HG02623 (cell line): ENCODE results near the gene BIRC5.
"Not testable (repeated sequence)": the region's sequence is repeated elsewhere in the genome, so short reads cannot be mapped to it uniquely, and the experiment has no call there.

Source experiments
- ATAC-seq: cut with Tn5 transposase; IDR thresholded peaks from one replicate; pipeline ENCODE4 v1.9.1; 2021; ENCODE audit warnings: moderate library complexity; ENCODE audit not compliant: unreplicated experiment

The BIRC5 gene

GRCh38 chr17:78224231-78225087 lies 10.4 kb downstream of the BIRC5 start:
- no peak for ATAC-seq

DNA sequence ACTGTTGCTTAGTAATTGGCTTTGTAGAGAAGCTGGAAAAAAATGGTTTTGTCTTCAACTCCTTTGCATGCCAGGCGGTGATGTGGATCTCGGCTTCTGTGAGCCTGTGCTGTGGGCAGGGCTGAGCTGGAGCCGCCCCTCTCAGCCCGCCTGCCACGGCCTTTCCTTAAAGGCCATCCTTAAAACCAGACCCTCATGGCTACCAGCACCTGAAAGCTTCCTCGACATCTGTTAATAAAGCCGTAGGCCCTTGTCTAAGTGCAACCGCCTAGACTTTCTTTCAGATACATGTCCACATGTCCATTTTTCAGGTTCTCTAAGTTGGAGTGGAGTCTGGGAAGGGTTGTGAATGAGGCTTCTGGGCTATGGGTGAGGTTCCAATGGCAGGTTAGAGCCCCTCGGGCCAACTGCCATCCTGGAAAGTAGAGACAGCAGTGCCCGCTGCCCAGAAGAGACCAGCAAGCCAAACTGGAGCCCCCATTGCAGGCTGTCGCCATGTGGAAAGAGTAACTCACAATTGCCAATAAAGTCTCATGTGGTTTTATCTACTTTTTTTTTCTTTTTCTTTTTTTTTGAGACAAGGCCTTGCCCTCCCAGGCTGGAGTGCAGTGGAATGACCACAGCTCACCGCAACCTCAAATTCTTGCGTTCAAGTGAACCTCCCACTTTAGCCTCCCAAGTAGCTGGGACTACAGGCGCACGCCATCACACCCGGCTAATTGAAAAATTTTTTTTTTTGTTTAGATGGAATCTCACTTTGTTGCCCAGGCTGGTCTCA lies 11.2 kb downstream of the BIRC5 start:
- ATAC-seq: no peak

DNA sequence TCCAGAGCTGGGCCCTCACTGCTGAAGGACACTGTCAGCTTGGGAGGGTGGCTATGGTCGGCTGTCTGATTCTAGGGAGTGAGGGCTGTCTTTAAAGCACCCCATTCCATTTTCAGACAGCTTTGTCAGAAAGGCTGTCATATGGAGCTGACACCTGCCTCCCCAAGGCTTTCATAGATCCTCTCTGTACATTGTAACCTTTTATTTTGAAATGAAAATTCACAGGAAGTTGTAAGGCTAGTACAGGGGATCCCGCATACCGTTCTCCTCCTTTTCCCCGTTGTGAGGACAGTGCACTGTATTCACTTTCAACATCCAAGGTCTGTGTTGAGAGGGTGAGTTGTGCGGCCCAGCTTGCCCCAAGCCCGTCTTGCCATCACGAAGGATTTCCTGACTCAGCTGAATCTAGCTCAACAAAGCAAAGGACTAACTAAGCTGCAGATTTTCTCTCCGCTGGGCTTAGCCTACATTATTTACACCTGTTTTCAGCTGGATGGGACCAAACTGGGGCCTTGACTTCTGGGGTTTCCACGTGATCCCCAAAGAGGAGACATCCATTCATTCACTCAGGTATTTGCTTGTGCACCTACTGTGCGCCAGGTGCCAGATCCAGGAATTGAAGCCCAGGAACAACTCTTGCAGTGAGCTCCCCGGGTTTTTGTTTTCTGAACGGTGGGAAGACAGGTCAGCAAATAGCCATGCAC lies 12.2 kb downstream of the BIRC5 start:
- no peak for ATAC-seq

DNA sequence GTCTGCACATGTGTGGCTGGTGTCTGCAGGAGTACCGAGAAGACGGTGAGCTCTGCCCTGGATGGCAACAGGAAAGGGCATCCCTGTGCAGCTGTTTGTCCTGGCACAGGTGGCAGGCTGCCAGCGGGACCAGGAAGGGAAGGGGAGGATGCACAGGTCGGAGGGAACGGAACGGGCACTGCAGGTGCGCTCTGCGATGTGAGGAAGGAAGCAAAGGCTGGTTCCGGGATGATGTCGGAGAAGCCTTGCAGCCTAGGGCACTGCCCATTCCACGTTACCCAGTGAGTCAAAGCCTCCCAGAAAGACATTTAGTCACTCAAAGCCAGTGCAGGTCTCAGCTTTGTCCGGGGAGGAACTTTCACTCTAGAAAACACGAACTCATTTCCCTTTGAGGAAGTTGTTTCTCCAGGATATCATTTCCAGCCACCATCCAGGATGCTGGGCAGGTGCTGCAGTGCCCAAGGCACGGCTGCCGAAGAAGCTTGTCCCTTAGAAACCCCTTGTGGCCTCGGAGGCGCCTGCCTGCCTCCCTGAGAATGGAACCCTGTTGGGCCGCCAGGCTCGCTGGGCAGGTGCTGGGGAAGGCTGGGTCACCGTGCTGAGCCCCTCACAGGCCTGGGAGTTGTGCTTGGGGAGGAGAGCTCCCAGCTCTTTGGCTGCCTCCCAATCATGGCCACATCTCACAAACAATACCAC lies 12.9 kb downstream of the BIRC5 start:
- no peak for ATAC-seq

- no peak for ATAC-seq
Measured at GRCh38 chr17:78227455-78227916, 13.4 kb downstream of the BIRC5 start.

DNA sequence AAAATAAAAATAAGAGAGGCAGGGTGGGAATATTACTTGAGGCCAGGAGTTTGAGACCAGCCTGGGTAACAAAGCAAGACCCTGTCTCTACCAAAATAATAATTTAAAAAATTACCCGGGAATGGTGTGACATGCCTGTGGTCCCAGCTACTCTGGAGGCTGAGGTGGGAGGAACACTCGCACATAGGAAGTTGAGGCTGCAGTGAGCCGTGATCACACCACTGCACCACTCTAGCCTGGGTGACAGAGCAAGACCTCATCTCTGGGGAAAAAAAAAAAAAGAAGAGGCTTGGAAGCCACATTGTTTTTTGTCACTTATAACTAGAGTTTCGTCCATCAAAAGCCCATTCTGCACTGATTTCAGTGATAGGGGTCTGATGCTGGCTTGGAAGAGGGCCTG lies 14.1 kb downstream of the BIRC5 start:
- no peak for ATAC-seq

- no peak for ATAC-seq
Measured at GRCh38 chr17:78230252-78230962, 16.4 kb downstream of the BIRC5 start.

DNA sequence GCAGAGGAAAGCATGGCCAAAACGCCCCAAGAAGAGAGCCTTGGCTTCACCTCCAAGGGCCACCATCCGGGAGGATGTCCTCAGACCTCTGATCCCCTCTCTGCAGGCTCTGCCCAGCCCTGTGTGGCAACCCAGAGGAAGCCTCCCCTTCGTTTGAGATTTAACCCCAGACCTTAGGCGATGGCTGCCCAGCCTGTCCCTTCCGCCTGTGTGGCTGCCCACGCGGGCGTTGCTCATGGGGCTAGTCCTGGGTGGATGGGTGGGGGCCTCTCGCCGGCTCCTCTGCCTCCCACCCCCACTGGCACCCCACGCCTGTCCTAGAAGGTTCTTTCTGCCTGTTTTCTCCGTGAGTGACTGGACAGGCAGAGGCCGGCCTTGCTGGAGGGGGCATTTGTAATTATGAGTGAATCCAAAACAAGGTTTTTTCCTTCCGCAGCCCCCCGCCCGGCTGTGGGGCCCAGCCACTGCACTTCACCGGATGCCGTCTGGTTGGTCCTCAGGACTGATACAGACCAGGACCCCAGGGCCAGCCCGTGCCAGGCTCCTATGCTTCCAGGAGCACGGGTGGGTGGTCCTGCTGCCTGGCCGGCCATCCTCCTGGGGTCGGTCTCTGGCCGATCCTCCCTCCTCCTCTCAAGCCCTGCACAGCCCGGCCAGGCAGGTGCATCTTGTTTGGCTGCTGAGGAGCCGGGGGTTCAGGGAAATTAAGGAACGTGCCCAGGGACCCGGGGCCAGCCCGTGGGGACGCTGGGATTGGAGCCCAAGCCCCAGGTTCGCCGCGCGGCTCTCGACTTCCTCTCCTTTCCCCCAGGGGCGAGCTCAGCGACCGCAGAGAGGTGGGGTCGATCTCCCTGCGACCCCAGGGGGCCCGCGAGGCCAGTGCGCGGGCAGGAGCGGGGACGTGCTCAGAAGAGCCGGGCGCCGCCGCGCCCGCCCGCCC lies 17.2 kb downstream of the BIRC5 start, which contains the start of gene TMEM235:
TSS of gene TMEM235 (plus strand) at position 636 of the 940 bp plus-strand sequence. CDS start 393 bp downstream, outside the sequence.
- no peak for ATAC-seq

GRCh38 chr17:78231991-78232858 lies 18.2 kb downstream of the BIRC5 start:
- no peak for ATAC-seq

DNA sequence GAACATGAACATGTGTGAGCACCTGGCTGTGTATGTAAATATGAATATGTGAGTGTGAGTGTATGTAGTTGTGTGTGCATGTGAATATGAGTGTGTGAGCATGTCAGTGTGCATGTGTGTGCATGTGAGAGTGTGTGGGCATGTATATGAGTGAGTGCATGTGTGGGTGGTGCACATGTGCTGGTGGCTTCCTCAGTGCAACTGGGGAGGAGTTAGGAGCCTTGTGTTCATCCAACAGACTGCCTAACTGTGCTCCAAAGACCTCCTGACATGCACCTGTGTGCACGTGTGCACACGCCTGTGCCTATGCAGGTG lies 18.8 kb downstream of the BIRC5 start:
- no peak for ATAC-seq

DNA sequence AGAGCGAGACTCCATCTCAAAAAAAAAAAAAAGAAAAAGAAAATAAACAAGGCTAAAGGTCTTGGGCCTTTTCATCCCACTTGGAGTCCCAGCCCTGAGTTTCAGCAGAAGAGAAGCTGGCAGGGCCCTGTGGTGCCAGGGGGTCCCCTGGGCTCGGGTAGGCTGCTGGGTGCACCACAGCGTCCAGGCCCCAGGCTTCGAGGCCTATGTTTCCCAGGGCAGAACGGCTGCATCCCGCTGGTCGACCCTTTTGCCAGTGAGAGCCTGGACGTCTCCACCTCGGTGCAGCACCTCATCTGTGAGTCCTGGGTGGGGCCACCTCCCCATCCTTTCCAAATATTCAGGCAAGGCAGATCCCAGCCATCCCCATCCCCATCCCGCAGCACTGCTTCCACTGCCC lies 19.6 kb downstream of the BIRC5 start:
- no peak for ATAC-seq

- ATAC-seq: no peak
Measured at GRCh38 chr17:78234261-78234865, 20.3 kb downstream of the BIRC5 start.

DNA sequence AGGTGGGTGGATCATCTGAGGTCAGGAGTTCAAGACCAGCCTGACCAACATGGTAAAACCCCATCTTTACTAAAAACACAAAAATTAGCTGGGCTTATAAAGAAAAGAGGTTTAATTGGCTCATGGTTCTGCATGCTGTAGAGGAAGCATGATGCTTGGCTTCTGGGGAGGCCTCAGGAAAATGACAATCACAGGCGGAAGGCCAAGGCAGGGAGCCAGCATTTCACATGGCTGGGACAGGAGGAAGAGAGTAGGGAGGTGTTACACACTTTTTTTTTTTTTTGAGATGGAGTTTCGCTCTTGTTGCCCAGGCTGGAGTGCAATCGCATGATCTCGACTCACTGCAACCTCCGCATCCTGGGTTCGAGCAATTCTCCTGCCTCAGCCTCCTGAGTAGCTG lies 21.0 kb downstream of the BIRC5 start:
- ATAC-seq: not testable (repeated sequence)

DNA sequence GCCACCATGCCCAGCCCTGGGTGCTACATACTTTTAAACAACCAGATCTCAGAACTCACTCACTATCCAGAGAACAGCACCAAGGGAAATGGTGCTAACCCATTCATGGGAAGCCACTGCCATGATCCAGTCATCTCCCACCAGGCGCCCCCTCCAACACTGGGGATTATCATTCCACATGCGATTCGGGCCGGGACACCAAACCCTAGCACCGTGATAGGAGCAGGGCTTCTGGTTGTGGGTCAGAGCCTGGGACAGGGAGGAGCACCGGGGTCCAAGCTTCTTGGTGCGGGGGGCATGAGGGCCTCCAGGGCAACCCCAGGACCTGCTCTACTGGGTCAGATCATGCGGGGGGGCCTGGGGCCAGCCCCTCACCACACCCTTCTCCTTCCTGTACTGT lies 21.8 kb downstream of the BIRC5 start:
- no peak for ATAC-seq

DNA sequence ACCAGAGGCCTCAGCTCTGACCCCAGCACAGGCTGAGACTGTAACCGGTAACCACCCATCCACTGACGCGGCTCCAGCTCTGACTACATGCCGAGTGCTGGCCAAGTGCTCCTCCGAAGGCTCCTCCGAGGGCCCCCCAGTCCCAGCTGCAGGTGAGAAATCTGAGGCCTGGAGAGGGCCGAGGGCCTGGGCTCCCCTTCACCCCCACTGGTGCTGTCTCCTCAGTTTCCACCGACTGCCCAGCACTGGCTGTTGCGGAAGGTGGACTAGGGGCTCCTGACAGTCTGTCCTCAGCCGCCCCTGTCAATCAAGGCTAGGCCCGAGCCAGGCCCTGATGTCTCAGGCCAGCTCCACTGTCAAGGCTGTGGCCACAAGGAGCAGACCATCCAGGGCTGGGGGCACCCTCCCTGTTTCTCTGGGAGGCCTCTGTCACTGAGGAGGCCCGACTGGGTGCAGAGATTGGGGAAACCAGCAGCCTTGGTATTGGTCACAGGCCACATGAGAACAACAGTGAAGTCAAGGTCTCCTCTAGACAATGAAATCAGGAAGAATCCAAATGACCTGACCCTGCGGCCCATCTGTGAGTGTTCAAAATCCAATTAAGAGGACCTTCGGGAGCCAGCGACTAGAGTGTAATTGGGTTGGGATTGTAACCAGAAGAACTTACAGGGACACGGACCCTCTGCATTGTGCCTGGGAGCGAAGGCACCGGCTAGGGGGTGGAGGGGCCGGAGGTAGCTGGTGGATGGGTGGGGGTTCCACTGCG lies 22.5 kb downstream of the BIRC5 start:
- no peak for ATAC-seq

DNA sequence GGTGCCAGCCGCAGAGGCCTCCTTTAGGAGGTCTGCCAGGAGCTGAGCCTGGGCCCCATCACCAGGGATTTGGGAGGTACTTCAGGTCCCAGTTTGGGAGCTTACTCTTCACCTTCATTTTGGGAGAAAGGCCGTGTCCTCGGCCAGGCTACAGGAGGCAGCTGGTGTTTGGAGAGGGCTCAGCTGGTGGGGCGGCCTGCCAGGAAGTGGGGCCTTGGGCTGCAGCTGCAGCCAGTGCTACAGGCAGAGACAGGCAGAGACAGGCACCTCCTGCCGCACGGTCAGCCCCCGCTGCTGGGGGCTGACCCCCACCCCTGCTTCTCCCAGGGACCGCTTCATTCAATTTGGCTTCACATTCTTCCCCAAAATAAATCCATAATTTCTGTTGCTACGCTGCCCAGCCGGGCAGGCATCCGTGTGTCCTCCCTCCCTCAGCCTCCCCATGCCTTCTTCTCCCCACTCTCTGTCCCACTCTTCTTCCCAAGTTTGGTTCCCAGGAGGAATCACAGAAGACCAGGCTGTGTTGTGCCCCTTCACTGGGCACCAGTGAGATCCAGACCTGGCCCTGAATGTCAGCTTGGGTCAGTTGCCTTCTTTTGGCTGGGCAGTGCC lies 23.5 kb downstream of the BIRC5 start:
- no peak for ATAC-seq
